ENCODE results near the gene GALP. TPM values are rescaled to one million over a fixed set of nuclear protein-coding genes. Genes with fewer than 3 reads are reported as not detected.
A peak's percentile ranks its signal among the peaks of the same experiment; 100 is the strongest.
"Not testable (repeated sequence)": the region's sequence is repeated elsewhere in the genome, so short reads cannot be mapped to it uniquely, and the experiment has no call there.

GALP gene
- total RNA-seq, 1 experiment from 2014 or later, result not detected

DNA sequence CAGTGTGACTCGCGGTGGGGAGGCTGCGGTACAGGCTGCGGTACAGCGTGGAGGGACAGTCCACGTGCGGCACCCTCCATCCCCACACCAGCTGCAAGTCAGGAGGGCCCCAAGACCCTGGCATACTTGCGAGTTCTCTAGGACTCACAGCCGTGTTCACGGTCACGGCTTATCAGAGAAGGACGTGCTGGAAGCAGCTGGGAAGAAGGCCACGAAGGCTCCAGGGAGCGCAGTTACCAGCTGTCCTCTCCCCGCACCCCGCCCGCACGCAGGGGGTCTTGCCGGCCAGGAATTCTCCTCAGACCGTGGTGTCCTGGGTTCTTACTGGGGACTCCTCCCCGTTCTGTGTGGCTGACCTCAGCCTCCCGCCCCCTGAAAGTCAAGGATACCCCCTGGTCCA lies 28.5 kb upstream of the GALP start:
- DNase-seq (ENCODE audit: low read depth), result no peak

DNA sequence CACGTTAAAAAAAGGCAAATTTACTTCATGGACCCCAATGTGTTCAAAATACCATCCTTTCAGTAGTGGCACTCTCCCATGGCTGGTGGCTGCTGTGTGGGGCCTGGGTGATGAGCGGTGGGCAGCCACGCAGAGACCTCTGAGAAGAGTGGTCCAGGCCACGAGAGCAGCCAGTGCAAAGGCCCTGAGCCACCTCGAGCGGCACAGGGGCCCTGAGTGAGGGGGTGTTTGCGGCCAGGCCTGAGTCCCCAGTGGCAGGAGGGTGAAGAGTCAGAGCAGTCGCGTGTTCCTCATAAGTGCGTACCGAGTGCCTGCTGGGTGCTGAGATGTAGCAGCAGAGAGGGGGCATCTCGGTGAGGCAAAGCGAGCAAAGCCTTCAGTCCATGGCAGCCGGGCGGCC lies 27.7 kb upstream of the GALP start:
- DNase-seq (ENCODE audit: low read depth), result no peak

DNA sequence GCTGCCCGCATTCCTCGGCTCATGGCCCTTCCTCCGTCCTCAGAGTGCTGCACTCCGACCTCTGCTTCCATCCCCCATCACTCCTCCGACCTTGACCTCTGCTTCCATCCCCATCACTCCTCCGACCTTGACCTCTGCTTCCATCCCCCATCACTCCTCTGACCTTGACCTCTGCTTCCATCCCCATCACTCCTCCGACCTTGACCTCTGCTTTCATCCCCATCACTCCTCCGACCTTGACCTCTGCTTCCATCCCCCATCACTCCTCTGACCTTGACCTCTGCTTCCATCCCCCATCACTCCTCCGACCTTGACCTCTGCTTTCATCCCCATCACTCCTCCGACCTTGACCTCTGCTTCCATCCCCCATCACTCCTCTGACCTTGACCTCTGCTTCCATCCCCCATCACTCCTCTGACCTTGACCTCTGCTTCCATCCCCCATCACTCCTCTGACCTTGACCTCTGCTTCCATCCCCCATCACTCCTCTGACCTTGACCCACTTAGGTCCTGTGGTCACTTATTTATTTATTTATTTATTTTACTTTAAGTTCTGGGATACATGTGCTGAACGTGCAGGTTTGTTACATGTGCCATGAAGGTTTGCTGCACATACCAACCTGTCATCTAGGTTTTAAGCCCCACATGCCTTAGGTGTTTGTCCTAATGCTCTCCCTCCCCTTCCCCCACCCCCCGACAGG lies 26.7 kb upstream of the GALP start:
- not testable (repeated sequence) for DNase-seq (ENCODE audit: low read depth)

DNA sequence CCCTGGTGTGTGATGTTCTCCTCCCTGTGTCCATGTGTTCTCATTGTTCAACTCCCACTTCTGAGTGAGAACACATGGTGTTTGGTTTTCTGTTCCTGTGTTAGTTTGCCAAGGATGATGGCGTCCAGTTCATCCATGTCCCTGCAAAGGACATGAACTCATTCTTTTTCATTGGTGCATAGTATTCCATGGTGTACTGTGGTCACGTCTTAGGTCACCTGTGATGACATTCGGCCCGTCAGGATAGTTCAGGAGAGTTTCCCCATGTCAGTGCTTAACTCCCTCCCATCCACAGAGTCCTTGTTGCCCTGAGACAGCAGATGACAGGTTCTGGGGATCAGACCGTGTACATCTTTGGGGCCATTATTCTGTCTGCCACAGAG lies 26.2 kb upstream of the GALP start:
- no peak for DNase-seq (ENCODE audit: low read depth)

DNA sequence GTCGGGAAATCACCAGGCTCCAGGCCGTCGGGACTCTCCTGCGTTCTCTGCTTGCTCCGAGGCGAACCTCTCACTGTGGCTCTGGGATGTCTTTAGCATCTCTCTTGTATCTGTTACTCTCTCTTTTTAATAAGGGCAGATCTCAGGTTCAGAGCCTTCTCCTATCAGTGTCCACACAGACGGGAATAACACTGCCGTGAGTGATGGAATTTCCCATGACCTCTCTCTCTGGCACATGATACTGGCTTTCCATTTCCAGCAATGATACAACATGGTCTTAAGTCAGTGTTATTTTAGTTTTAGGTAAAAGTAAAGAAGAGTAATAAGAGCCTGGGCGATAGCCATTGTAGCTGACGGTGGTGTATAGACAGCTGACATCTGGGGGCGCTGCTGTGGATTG lies 25.4 kb upstream of the GALP start:
- no peak for DNase-seq (ENCODE audit: low read depth)

DNA sequence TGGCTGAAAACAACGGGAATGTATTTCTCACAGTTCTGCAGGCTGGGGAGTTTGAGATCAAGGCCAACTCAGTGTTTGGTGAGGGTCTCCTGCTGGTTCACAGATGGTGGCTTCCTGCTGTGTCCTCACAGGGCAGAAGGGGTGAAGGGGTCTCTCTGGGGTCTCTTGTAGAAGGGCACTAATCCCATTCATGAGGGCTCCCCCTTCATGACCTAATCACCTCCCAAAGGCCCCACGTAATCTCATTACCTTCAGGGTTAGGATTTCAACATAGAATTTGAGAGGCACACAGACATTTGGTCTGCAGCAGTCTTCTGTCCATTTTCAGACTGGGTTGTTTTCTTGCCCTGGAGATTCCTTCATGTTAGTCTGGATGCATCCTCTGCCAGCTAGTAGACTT lies 23.2 kb upstream of the GALP start:
- DNase-seq (ENCODE audit: low read depth), result no peak

DNA sequence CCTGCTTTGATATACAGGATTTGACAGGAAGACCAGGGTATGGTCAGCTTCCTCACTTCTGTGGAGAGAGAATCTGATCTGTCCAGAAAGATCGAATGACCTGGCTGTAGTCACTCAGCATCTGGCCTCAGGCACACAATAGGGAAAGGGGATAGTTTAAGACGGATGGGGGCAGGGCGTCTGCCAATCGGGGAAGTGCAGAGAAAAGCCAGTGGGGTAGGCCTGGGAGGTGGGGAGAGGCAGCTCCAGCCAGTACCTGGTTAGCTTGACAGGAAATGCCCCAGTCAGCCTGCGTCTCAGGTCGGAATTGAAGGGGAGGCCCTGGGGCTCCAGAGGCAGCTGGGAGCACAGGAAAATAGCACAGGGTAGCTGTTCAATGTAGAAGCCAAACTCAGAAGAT lies 22.3 kb upstream of the GALP start:
- no peak for DNase-seq (ENCODE audit: low read depth)

DNA sequence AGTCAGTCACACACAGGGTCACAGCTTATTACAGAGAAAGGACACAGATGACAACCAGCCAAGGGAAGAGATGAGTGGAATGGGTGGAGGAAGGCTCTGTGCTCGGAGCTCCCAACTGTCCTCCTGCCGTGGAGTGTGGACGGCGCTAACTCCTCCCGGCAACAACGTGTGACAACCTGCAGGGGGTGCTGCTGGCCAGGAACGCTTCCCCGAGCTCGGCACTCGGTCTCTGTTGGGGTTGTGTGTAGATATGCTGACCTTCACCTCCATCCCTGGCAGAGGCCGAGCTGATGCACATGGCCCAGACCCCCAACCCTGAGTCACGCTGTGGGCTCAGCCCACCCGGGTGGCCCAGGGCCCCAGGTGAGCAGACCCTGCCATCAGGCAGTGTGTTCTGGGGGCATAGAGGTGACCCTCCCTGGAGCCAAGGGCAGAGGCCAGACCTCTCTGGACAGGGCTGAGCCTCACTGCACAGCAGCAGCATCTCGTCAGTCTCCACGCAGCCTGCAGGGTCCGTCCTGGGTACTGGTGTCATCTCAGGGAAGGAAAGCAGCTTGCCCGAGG lies 20.6 kb upstream of the GALP start:
- no peak for DNase-seq (ENCODE audit: low read depth)

DNA sequence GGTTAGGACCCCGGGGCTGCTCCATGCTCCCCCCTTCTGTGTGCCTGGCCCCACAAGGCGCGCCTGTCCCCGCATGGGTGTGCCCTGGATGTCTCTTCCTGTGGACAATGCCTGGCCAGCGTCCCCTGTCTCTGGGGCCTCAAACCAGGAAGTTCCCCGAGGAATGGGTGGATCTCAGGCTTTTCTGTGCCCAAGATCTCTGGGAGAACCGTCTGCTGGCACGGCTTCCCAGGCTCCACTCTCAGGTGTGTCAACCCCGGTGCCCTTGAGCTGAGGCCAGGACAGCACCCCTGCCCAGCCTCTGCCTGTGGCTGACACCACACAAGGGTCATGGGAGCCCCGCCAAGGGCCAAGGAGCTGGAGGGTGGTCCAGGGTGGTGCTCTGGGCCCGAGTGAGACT lies 19.0 kb upstream of the GALP start:
- DNase-seq (ENCODE audit: low read depth), result no peak

DNA sequence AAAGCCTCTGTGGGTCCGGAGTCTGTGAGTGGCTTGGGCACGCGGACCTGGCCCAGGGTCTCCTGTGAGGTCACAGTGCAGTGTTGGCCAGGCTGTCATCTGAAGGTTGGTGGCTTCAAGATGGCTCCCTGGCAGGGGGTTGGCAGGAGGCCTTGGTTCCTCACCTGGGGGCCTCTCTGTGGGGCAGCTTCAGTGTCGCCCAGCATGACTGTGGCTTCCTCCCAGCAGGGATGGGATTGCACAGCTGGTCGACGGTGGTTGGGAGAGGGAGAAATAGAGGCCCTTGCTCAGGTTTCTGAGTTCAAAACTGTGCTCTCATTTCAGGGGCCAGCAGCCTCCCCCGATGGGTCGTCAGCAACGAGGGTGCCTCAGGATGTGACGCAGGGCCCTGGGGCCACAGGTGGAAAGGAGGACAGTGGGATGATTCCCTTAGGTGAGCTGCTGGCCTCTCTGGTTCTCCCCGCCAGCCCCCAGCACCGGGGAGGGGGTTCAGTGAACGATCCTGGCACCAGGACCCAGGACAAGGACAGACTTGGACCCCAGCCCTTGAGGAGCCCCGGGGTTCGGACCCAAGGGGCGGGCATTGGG lies 17.5 kb upstream of the GALP start:
- no peak for DNase-seq (ENCODE audit: low read depth)

DNA sequence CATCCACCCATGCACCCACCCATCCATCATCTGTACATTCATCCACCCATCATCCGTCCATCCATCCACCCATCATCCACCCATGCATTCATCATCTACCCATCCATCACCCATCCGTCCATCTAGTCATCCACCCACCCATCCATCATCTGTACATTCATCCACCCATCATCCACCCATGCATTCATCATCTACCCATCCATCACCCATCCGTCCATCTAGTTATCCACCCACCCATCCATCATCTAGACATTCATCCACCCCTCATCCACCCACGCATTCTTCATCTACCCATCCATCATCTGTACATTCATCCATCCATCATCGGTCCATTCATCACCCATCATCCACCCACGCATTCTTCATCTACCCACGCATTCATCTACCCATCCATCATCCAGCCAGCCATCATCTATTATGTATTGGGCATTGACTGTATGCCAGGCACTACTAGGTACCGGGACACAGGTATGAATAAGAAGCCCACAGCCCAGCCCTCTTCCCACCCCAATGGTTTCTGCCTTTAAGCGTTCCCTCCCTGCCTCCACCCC lies 16.7 kb upstream of the GALP start:
- DNase-seq (ENCODE audit: low read depth), result no peak

DNA sequence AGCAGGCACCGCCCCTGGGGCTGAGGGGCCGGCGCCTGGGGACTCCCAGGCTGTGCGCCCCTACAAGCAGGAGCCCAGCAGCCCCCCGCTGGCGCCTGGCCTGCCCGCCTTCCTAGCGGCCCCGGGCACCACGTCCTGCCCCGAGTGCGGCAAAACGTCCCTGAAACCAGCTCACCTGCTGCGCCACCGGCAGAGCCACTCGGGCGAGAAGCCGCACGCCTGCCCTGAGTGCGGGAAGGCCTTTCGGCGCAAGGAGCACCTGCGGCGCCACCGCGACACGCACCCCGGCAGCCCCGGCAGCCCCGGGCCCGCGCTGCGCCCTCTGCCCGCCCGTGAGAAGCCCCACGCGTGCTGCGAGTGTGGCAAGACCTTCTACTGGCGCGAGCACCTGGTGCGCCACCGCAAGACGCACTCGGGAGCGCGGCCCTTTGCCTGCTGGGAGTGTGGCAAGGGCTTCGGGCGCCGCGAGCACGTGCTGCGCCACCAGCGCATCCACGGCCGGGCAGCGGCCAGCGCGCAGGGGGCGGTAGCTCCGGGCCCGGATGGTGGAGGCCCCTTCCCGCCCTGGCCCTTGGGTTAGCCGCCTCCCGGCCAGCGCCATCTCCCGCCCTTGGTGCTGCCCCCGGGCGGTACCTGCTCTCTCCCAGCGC lies 16.1 kb upstream of the GALP start:
- no peak for DNase-seq (ENCODE audit: low read depth)

DNA sequence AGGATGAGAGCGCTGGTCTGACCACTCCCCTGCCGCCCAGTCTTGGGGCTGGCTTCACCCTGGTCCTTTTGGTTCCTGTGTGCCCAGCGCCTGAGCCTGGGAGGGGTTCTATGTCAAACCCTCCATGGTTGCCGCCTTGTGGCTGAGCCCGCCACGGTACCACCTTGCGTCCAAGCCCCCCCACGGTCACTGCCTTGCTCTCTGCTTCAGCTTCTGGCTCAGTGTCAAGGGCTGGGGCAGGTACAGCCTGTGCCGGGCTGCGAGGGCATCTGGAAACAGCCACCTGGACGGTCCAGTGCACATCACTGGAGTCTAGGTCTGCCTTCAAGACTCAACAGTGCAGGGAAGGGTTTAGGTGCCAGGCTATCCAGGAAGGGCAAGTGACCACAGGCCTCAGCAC lies 14.3 kb upstream of the GALP start:
- no peak for DNase-seq (ENCODE audit: low read depth)

DNA sequence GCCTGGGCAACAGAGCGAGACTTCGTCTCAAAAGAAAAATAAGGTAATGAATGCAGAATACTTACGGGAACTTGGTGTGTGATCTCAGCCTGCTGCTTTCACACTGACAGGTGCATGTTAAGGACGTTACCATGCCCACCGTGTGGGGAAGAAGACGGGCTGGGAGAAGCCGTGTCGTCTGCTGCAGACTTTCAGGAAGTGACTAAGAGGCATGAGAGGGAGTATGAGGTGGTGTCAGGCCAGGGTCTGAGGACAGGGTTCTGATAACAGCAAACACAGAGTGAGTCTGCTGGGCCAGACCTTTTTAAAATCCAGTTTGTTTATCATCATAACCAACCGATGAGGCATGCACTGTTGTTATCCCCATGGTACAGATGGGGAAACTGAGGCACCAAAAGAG lies 13.6 kb upstream of the GALP start:
- DNase-seq (ENCODE audit: low read depth), result peak; percentile 81

DNA sequence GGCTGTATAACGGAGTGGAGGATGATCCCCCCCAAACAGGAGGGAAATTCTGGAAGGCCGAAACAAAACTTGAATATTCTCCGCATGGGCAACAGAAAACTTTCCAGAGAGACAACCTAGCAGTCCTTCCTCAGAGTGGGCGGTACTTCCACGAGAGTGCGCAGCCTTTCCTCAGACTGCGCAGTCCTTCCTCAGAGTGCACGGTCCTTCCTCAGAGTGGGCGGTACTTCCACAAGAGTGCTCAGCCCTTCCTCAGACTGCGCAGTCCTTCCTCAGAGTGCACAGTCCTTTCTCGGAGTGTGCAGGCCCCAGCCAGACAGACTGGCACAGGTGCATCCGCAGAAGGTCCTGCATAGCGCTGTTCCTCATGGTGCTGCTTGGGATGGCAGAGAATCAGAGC lies 12.7 kb upstream of the GALP start:
- no peak for DNase-seq (ENCODE audit: low read depth)

DNA sequence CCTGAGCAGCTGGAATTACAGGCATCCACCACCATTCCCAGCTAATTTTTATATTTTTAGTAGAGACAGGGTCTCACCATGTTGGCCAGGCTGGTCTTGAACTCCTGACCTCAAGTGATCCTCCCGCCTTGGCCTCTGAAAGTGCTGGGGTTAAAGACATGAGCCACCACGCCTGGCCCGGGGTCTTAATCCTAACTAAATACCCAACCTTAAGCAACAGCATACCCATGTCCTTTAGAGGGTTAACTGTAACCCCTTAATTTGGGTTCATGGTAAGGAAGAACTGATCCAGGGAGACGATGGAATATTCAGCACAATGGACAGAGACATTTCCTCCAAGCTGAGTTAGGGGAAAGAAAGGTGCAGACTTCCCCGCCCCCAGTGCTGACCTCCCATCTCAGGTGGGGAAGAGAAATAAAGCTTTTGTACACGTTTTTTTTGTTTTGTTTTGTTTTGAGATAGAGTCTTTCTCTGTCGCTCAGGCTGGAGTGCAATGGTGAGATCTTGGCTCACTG lies 8.7 kb upstream of the GALP start:
- DNase-seq (ENCODE audit: low read depth), result no peak

DNA sequence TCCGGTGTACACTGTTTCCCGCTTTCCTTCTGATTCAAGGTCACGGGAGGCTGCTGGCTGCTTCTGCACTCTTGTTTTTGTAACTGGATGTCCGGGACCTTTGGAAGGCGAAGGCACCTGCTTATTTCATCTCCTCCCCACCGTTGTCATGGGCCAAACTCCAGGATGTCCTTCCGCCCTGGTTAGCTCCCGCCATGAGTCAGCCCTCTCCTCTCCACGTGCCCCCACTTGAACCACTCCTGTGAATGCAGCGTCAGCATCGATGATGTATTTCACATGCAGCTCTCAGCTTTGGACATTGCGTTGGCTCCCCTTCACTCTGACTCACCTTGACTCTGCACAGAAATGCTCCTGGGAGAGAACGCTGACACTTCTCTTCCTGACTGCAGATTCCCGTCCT lies 5.5 kb upstream of the GALP start:
- peak; percentile 96 for DNase-seq (ENCODE audit: low read depth)

DNA sequence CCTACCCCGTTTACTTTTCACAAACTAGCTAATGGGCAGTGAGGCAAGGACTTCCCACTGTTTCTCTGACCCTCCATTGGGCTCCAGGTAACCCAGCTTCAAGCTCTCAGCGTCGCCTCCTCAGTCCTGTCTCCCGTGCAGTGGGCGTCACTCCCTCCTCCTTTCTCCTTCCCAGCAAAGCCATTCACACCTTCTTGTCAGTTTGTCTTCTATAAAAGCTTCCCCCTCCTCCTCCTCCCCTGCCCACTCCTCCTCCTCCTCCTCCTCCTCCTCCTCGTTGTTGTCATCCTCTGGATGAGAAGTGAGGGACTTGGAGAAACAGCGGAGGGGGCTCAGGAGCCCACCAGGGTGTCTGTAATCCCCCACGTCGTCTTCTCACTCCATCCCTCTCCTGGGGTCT lies 1.7 kb upstream of the GALP start:
- no peak for DNase-seq (ENCODE audit: low read depth)

DNA sequence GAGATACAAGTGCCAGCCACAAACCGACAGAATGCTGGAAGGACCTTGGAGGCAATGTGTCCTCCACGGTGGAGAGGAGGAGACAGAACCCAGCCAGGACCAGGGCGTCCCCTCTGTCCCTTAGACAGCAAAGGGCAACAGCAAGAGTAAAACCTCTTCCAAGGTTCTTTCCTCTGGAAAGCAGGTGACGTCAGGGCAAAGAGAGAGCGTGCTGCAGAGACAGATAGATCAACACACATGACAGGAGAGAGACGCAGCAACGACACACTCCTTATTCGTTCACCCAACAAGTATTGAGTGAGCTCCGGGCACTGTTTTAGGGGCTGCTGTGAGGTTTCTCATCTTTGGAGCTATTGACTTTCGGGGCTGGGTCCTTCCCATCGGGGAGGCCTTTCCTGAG lies 1.3 kb upstream of the GALP start:
- DNase-seq (ENCODE audit: low read depth), result no peak

DNA sequence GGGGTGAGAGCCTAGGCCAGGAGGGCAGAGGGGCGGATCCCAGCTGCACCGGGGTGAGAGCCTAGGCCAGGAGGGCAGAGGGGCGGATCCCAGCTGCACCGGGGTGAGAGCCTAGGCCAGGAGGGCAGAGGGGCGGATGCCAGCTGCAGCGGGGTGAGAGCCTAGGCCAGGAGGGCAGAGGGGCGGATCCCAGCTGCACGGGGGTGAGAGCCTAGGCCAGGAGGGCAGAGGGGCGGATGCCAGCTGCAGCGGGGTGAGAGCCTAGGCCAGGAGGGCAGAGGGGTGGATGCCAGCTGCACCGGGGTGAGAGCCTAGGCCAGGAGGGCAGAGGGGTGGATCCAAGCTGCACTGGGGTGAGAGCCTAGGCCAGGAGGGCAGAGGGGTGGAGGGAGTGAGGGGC lies 502 bp downstream of the GALP start:
- not testable (repeated sequence) for DNase-seq (ENCODE audit: low read depth)

DNA sequence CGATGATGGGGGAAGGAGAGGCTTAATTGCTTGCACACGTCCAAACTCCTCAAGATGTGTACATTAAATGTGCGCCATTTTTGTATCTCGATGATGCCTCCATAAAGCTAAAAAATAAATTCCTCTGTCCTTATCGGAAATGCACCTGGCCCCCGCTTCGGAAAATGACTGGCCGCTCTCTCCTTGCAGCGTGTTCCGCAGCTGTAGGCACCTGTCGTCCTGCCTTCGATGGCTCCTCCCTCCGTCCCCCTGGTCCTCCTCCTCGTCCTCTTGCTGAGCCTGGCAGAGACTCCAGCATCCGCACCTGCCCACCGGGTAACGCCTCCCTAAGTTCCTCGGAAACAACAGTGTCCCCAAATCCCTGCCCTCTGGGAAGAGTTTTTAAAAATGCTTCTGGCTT lies 1.1 kb downstream of the GALP start:
- DNase-seq (ENCODE audit: low read depth), result no peak

DNA sequence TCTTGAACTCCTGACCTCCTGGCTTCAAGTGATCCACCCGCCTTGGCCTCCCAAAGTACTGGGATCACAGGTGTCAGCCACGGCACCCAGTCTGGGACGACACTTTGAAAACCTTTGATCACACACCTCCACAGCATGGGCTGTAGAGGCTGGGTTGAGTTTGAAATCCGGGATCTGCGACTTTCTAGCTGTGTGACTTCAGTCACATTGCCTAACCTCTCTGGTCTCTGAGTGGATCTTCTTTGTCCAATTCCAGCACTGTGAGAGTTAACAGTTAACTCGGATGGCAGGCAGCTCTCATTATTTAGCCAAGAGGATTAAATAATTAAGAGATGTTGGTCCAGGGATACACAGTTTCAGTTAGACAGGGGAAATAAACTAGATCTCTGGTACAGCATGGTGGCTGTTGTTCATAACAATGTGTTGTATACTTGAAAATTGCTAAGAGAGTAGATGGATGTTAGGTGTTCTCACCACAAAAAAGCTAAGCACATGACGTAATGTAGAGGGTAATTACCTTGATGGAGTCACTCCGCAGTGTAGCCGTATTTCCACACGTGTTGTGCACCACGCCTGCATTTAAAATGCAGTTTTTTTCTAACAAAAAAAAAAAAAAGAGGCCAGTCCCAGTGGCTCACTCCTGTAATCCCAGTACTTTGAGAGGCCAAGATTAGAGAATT lies 1.9 kb downstream of the GALP start:
- no peak for DNase-seq (ENCODE audit: low read depth)
